ENCODE measurements around the gene RHOD. TPM values are rescaled to one million over a fixed set of nuclear protein-coding genes. Genes with fewer than 3 reads are reported as not detected.

Gene RHOD
- total RNA-seq, 1 experiment from 2014 or later = 17.1 TPM

DNA sequence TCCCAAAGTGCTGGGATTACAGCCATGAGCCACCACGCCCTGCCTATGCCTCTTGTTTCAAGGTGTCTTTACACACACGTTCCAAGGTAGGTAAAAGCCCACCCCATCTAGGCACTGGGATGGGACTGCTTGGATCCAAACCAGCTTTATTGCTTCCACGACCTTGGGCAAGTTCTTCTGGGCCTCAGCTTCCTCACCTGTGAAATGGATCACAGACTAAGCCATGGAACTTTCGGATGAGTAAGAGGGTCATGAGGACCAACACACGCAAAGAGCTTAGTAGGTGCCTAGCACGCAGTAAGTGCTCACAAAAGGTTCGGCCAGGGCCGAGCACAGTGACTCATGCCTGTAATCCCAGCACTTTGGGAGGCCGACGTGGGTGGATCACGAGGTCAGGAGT lies 15.6 kb downstream of the RHOD start:
- Mint-ChIP-seq H3K27me3 (ENCODE audit: insufficient read depth, unreplicated experiment) (no peaks in the 10 kb centered on the region), H3K27ac (ENCODE audit: unreplicated experiment) (no peak overlapping the region), H3K36me3 (ENCODE audit: insufficient read depth, unreplicated experiment) (peaks cover 8% of the 10 kb centered on the region), H3K4me1 (ENCODE audit: low read depth, unreplicated experiment) (peaks cover 3% of the 10 kb centered on the region), H3K4me3 (ENCODE audit: unreplicated experiment) (no peak overlapping the region), H3K9me3 (ENCODE audit: unreplicated experiment) (no peaks in the 10 kb centered on the region)
- no peak for DNase-seq
- no TSS peak for BruUV-seq (replicated peaks)
- H3K36me3 ChIP-seq (ENCODE audit: control insufficient read depth, insufficient read depth, low read length) = no peaks in the 10 kb centered on the region
- TF ChIP-seq, protein P1, sequence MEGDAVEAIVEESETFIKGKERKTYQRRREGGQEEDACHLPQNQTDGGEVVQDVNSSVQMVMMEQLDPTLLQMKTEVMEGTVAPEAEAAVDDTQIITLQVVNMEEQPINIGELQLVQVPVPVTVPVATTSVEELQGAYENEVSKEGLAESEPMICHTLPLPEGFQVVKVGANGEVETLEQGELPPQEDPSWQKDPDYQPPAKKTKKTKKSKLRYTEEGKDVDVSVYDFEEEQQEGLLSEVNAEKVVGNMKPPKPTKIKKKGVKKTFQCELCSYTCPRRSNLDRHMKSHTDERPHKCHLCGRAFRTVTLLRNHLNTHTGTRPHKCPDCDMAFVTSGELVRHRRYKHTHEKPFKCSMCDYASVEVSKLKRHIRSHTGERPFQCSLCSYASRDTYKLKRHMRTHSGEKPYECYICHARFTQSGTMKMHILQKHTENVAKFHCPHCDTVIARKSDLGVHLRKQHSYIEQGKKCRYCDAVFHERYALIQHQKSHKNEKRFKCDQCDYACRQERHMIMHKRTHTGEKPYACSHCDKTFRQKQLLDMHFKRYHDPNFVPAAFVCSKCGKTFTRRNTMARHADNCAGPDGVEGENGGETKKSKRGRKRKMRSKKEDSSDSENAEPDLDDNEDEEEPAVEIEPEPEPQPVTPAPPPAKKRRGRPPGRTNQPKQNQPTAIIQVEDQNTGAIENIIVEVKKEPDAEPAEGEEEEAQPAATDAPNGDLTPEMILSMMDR (IDR thresholded peaks at IDR 0.05; ENCODE audit: insufficient read depth in 1 of 2, low read depth in 1 of 2, low read length in 1 of 2, severe bottlenecking in 1 of 2, unreplicated experiment in 1 of 2) = no peak
- H3K4me3 ChIP-seq (ENCODE audit: low read depth, low read length) = no peak overlapping the region
- intact Hi-C loops (cut with micrococcal nuclease; ENCODE audit: unreplicated experiment) = no loop called here
- H3K9me3 ChIP-seq = no peaks in the 10 kb centered on the region
- ChIA-PET POLR2A (no interaction called here), CTCF (interaction anchor here (1.0 to 2.3 kb wide), 2 partner anchors 9 to 18 kb away, joined by 3 to 12 read pairs; no protein-coding TSS in a partner anchor)
- H3K27me3 ChIP-seq (replicated peaks; ENCODE audit: control insufficient read depth, insufficient read depth, low read length) = no peaks in the 10 kb centered on the region
- H3K4me1 ChIP-seq = peaks cover 4% of the 10 kb centered on the region

DNA sequence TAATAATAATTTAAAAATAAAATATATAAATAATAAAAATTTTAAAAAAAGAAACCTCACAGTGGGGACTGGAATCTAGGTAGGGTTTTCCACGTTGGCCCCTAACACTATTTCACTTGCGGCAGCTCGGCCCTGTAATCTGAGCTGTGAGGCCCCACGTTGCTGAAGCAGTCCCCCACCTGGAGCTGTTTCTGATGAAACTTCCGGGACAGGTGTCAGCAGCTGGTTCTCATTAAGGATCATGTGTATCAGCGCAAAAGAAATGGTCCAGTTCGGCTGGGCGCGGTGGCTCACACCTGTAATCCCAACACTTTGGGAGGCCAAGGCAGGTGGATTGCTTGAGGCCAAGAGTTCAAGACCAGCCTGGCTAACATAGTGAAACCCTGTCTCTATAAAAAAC lies 17.3 kb downstream of the RHOD start:
- Mint-ChIP-seq H3K4me1 (ENCODE audit: low read depth, unreplicated experiment) (peaks cover 18% of the 10 kb centered on the region), H3K27me3 (ENCODE audit: insufficient read depth, unreplicated experiment) (no peaks in the 10 kb centered on the region), H3K36me3 (ENCODE audit: insufficient read depth, unreplicated experiment) (peaks cover 9% of the 10 kb centered on the region), H3K4me3 (ENCODE audit: unreplicated experiment) (no peak overlapping the region), H3K27ac (ENCODE audit: unreplicated experiment) (no peak overlapping the region), H3K9me3 (ENCODE audit: unreplicated experiment) (no peaks in the 10 kb centered on the region)
- ChIA-PET CTCF (interaction anchor here (0.5 to 1.2 kb wide), 2 partner anchors 21 to 150 kb away, joined by 3 to 5 read pairs; no protein-coding TSS in a partner anchor), POLR2A (no interaction called here)
- DNase-seq = no peak
- peaks cover 18% of the 10 kb centered on the region for H3K4me1 ChIP-seq
- no peaks in the 10 kb centered on the region for H3K36me3 ChIP-seq (ENCODE audit: control insufficient read depth, insufficient read depth, low read length)
- no TSS peak for BruUV-seq (replicated peaks)
- no peaks in the 10 kb centered on the region for H3K27me3 ChIP-seq (replicated peaks; ENCODE audit: control insufficient read depth, insufficient read depth, low read length)
- H3K9me3 ChIP-seq = no peaks in the 10 kb centered on the region
- intact Hi-C loops (cut with micrococcal nuclease; ENCODE audit: unreplicated experiment) = no loop called here
- no peak overlapping the region for H3K4me3 ChIP-seq (ENCODE audit: low read depth, low read length)
- TF ChIP-seq, protein P1 (IDR thresholded peaks at IDR 0.05; ENCODE audit: insufficient read depth in 1 of 2, low read depth in 1 of 2, low read length in 1 of 2, severe bottlenecking in 1 of 2, unreplicated experiment in 1 of 2) = no peak

DNA sequence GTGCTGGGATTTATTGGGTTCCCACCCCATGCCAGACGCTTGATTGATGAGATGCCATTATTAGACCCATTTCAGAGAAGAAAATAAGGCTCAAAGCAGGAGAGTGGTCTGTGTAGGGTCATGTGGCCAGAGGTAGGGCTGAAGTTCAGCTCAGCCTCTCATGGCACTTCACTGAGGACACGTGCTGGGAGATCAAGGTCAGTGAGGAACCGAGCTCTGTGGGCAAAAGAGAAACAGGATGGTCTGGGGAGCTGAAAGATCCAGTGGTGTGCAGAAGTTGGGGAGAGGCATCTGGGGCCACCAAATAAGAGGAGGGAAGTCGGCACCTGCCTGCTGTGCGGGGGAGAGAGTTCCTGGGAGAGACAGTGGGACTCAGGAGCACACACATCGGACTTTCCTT lies 19.6 kb downstream of the RHOD start:
- Mint-ChIP-seq H3K4me1 (ENCODE audit: low read depth, unreplicated experiment) (peaks cover 23% of the 10 kb centered on the region), H3K4me3 (ENCODE audit: unreplicated experiment) (peak overlapping the region; percentile 8), H3K9me3 (ENCODE audit: unreplicated experiment) (no peaks in the 10 kb centered on the region), H3K36me3 (ENCODE audit: insufficient read depth, unreplicated experiment) (peaks cover 9% of the 10 kb centered on the region), H3K27me3 (ENCODE audit: insufficient read depth, unreplicated experiment) (no peaks in the 10 kb centered on the region), H3K27ac (ENCODE audit: unreplicated experiment) (peak overlapping the region; percentile 30)
- no peak for DNase-seq
- ChIA-PET CTCF (interaction anchor here (0.6 to 0.7 kb wide), 3 partner anchors 23 to 308 kb away, joined by 3 to 5 read pairs (median 3); no protein-coding TSS in a partner anchor), POLR2A (no interaction called here)
- Histone ChIP-seq H3K4me1 (peaks cover 23% of the 10 kb centered on the region), H3K36me3 (ENCODE audit: control insufficient read depth, insufficient read depth, low read length) (no peaks in the 10 kb centered on the region), H3K27me3 (replicated peaks; ENCODE audit: control insufficient read depth, insufficient read depth, low read length) (no peaks in the 10 kb centered on the region), H3K4me3 (ENCODE audit: low read depth, low read length) (no peak overlapping the region), H3K9me3 (no peaks in the 10 kb centered on the region)
- intact Hi-C loops (cut with micrococcal nuclease; ENCODE audit: unreplicated experiment) = no loop called here
- BruUV-seq (replicated peaks) = no TSS peak
- TF ChIP-seq, protein P1 (IDR thresholded peaks at IDR 0.05; ENCODE audit: insufficient read depth in 1 of 2, low read depth in 1 of 2, low read length in 1 of 2, severe bottlenecking in 1 of 2, unreplicated experiment in 1 of 2) = no peak
